Esophagus squamous epithelium (tissue), 4 donors: ENCODE results near the gene PDE4C.

Source experiments
- POLR2A ChIP-seq, 4 donors: fragments of 450-650 bp; IDR thresholded peaks; one replicate each; pipeline ENCODE4 v1.6.1; 2017; ENCODE audit warnings: antibody characterized with exemption in 4 of 4, mild to moderate bottlenecking in 4 of 4, moderate library complexity in 3 of 4
- TF ChIP-seq, protein P1 (sequence below), 6 experiments: fragments of 450-650 bp in 4 of 6; fragments of 200-600 bp in 2 of 6; sonication (generic) in 2 of 6; IDR thresholded peaks; one replicate each; pipeline ENCODE4 v1.5.1; 2016 to 2019; ENCODE audit warnings: antibody characterized with exemption in 6 of 6, mild to moderate bottlenecking in 4 of 6, moderate library complexity in 4 of 6

DNA sequence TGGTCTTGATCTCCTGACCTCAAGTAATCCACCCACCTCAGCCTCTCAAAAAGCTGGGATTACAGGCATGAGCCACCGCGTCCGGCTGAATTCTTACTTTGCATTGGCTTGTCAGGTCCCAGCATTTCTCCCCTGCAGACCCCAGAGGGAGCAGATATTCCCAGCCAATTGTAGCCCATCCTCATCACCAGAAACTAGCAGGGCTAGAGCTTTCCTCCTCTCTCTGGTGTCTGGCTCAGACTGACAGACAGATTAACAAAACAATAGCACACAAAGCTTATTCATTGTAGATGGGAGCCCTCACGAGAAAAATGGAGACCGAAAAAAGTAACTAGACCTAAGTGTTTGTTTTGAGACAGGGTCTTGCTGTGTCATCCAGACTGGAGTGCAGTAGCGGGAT, 40.7 kb downstream of the PDE4C start:
- no peak for TF ChIP-seq POLR2A (IDR thresholded peaks at IDR 0.05)
- TF ChIP-seq, protein P1, sequence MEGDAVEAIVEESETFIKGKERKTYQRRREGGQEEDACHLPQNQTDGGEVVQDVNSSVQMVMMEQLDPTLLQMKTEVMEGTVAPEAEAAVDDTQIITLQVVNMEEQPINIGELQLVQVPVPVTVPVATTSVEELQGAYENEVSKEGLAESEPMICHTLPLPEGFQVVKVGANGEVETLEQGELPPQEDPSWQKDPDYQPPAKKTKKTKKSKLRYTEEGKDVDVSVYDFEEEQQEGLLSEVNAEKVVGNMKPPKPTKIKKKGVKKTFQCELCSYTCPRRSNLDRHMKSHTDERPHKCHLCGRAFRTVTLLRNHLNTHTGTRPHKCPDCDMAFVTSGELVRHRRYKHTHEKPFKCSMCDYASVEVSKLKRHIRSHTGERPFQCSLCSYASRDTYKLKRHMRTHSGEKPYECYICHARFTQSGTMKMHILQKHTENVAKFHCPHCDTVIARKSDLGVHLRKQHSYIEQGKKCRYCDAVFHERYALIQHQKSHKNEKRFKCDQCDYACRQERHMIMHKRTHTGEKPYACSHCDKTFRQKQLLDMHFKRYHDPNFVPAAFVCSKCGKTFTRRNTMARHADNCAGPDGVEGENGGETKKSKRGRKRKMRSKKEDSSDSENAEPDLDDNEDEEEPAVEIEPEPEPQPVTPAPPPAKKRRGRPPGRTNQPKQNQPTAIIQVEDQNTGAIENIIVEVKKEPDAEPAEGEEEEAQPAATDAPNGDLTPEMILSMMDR (IDR thresholded peaks at IDR 0.05): no peak
